HG02870 (cell line): Measurements from ENCODE around the gene FAM20C.

Source experiments
- ATAC-seq: cut with Tn5 transposase; IDR thresholded peaks from one replicate; pipeline ENCODE4 v1.9.1; 2021; ENCODE audit warnings: mild to moderate bottlenecking, moderate library complexity; ENCODE audit not compliant: unreplicated experiment

FAM20C gene

GRCh38 chr7:208130-208673 lies 15.8 kb downstream of the FAM20C start:
- ATAC-seq = no peak

GRCh38 chr7:208816-209215 lies 16.4 kb downstream of the FAM20C start:
- ATAC-seq = no peak

- no peak for ATAC-seq
These were observed 17.0 kb downstream of the FAM20C start for GRCh38 chr7:209416-209815.

GRCh38 chr7:209906-210305 lies 17.5 kb downstream of the FAM20C start:
- ATAC-seq = no peak

- no peak for ATAC-seq
These were observed 18.1 kb downstream of the FAM20C start for GRCh38 chr7:210401-210925.

GRCh38 chr7:211033-211714 lies 18.8 kb downstream of the FAM20C start:
- ATAC-seq = no peak

- no peak for ATAC-seq
These were observed 19.3 kb downstream of the FAM20C start for GRCh38 chr7:211715-212058.

- no peak for ATAC-seq
These were observed 20.4 kb downstream of the FAM20C start for GRCh38 chr7:212754-213153.

- ATAC-seq = no peak
These were observed 21.1 kb downstream of the FAM20C start for GRCh38 chr7:213324-213993.

GRCh38 chr7:214410-215212 lies 22.2 kb downstream of the FAM20C start:
- no peak for ATAC-seq

GRCh38 chr7:216360-217300 lies 24.3 kb downstream of the FAM20C start:
- ATAC-seq = no peak

- ATAC-seq = no peak
These were observed 25.4 kb downstream of the FAM20C start for GRCh38 chr7:217781-218180.

GRCh38 chr7:218316-218715 lies 25.9 kb downstream of the FAM20C start:
- no peak for ATAC-seq

GRCh38 chr7:218896-219580 lies 26.7 kb downstream of the FAM20C start:
- ATAC-seq = no peak

GRCh38 chr7:219581-220150 lies 27.3 kb downstream of the FAM20C start:
- ATAC-seq = no peak

- no peak for ATAC-seq
These were observed 27.9 kb downstream of the FAM20C start for GRCh38 chr7:220151-220841.

GRCh38 chr7:221978-222715 lies 29.8 kb downstream of the FAM20C start:
- no peak for ATAC-seq

- ATAC-seq = no peak
These were observed 30.3 kb downstream of the FAM20C start for GRCh38 chr7:222716-223041.
